Measurements from ENCODE around the gene RELCH. TPM values are rescaled to one million over a fixed set of nuclear protein-coding genes. Genes with fewer than 3 reads are reported as not detected.

The RELCH gene
- polyA plus RNA-seq, 2 of the 4 experiments (the other 2 are of a cell fraction): 13.5 to 17.5 TPM

- CTCF ChIA-PET: no interaction called here
- ATAC-seq (no peak), DNase-seq (ENCODE audit: low read depth in 1 of 2, low spot score in 1 of 2) (no peak), FAIRE-seq (no peak)
- 71% methylated on average over 4 of the region's 4 CpGs for WGBS (ENCODE audit: missing lambda C conversion rate)
- POLR2A ChIA-PET: no interaction called here
- Histone ChIP-seq H3K4me1 (no peaks in the 10 kb centered on the region), H3K27ac (no peak overlapping the region), H3K9me3 (no peaks in the 10 kb centered on the region), H3K4me3 (no peak overlapping the region), H3K4me2 (no peak overlapping the region)
- TF ChIP-seq RAD21 (conservative IDR thresholded peaks at IDR 0.05 in 1 of 2, IDR thresholded peaks at IDR 0.05 in 1 of 2) (no peak), MAFK (IDR thresholded peaks at IDR 0.05; ENCODE audit: partially characterized antibody) (peak; percentile 65)
Measured at GRCh38 chr18:62318228-62319180, 131.4 kb downstream of the RELCH start.

- ChIA-PET CTCF (no interaction called here), POLR2A (no interaction called here)
Measured at GRCh38 chr18:62321201-62321600, 134.1 kb downstream of the RELCH start.

DNA sequence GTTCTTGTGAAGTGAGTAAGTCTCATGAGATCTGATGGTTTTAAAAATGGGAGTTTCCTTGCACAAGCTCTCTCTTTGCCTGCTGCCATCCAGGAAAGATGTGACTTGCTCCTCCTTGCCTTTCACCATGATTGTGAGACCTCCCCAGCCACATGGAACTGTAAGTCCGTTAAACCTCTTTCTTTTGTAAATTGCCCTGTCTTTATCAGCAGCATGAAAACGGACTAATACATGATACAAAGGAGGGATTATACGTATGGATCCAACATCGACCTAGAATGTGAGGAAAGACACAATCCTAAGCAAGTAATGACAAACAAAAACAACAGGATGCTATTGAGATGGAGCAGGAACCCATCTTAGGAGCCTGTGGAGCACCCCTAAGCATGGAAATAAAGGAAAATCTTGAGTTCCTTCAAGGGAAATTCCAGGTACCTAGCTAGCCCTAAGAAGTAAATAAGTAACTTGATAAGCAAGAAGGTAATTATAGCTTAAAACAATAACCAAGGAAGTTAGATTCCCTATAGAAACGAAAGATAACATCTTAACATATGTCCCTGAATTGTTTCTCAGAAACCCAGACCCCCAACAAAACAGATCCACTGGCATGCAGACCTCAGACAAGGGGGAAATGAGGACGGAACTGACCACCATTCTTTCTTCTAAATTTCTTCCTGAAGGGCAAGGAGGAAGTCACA, 136.6 kb downstream of the RELCH start:
- no peak for ATAC-seq
- H3K4me1 ChIP-seq: peaks cover 4% of the 10 kb centered on the region; the same call in 1 of the 3 replicates
- H3K27ac ChIP-seq: no peak overlapping the region
- 54% methylated on average over 6 of the region's 6 CpGs for whole genome bisulfite sequencing (ENCODE audit: missing lambda C conversion rate)
- DNase-seq (ENCODE audit: low read depth in 1 of 2, low spot score in 1 of 2): no peak
- ChIA-PET POLR2A (no interaction called here), CTCF (interaction anchor here (0.7 to 3.0 kb wide), 3 partner anchors 74 to 102 kb away, joined by 3 to 14 read pairs (median 3); no protein-coding TSS in a partner anchor)
- H3K4me2 ChIP-seq: no peak overlapping the region
- no peak for FAIRE-seq
- H3K9me3 ChIP-seq: no peaks in the 10 kb centered on the region
- no peak overlapping the region for H3K4me3 ChIP-seq
- no peak for TF ChIP-seq KDM1A (IDR thresholded peaks at IDR 0.05; ENCODE audit: low read depth)
- no peak for TF ChIP-seq HOXB5 (CRISPR knock-in tag; IDR thresholded peaks at IDR 0.05)
- TF ChIP-seq HEYL (CRISPR knock-in tag; IDR thresholded peaks at IDR 0.05): no peak
- no peak for TF ChIP-seq ATOH8 (CRISPR knock-in tag; IDR thresholded peaks at IDR 0.05; ENCODE audit: low read depth)
- TF ChIP-seq, protein P1, sequence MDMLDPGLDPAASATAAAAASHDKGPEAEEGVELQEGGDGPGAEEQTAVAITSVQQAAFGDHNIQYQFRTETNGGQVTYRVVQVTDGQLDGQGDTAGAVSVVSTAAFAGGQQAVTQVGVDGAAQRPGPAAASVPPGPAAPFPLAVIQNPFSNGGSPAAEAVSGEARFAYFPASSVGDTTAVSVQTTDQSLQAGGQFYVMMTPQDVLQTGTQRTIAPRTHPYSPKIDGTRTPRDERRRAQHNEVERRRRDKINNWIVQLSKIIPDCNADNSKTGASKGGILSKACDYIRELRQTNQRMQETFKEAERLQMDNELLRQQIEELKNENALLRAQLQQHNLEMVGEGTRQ (IDR thresholded peaks at IDR 0.05): no peak
- TF ChIP-seq ZC3H11A (IDR thresholded peaks at IDR 0.05): no peak
- TF ChIP-seq SREBF2 (IDR thresholded peaks at IDR 0.05): no peak
- TF ChIP-seq ESRRA (IDR thresholded peaks at IDR 0.05; ENCODE audit: borderline replicate concordance, low read length): no peak
- TF ChIP-seq KDM5A (IDR thresholded peaks at IDR 0.05): no peak
- TF ChIP-seq, protein P2, sequence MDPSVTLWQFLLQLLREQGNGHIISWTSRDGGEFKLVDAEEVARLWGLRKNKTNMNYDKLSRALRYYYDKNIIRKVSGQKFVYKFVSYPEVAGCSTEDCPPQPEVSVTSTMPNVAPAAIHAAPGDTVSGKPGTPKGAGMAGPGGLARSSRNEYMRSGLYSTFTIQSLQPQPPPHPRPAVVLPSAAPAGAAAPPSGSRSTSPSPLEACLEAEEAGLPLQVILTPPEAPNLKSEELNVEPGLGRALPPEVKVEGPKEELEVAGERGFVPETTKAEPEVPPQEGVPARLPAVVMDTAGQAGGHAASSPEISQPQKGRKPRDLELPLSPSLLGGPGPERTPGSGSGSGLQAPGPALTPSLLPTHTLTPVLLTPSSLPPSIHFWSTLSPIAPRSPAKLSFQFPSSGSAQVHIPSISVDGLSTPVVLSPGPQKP (IDR thresholded peaks at IDR 0.05; ENCODE audit: low read depth, low read length): no peak
- no peak for TF ChIP-seq JUN (IDR thresholded peaks at IDR 0.05)
- no peak for TF ChIP-seq EHF (CRISPR knock-in tag; IDR thresholded peaks at IDR 0.05)
- TF ChIP-seq TP53 (CRISPR knock-in tag; IDR thresholded peaks at IDR 0.05): no peak

More at GRCh38 chr18:62321201-62321600, 134.1 kb downstream of the RELCH start:
- WGBS (ENCODE audit: missing lambda C conversion rate): 50% methylated on average over 3 of the region's 3 CpGs
- no peak for FAIRE-seq
- Histone ChIP-seq H3K4me1 (peaks cover under 1% of the 10 kb centered on the region; the same call in 1 of the 3 replicates), H3K4me3 (no peak overlapping the region), H3K4me2 (no peak overlapping the region), H3K9me3 (no peaks in the 10 kb centered on the region), H3K27ac (no peak overlapping the region)
- no peak for DNase-seq (ENCODE audit: low read depth in 1 of 2, low spot score in 1 of 2)
- no peak for ATAC-seq
- TF ChIP-seq MYC (IDR thresholded peaks at IDR 0.05; ENCODE audit: borderline replicate concordance, low read length) (no peak), CEBPB (IDR thresholded peaks at IDR 0.05) (no peak), MAFK (IDR thresholded peaks at IDR 0.05; ENCODE audit: partially characterized antibody) (no peak), HOXB13 (CRISPR knock-in tag; IDR thresholded peaks at IDR 0.05; ENCODE audit: low read depth) (no peak), E2F6 (IDR thresholded peaks at IDR 0.05; ENCODE audit: borderline replicate concordance, low read depth) (no peak), CHD2 (IDR thresholded peaks at IDR 0.05; ENCODE audit: low read length, partially characterized antibody) (no peak), BHLHE40 (IDR thresholded peaks at IDR 0.05; ENCODE audit: low read depth, low read length) (no peak), CHD4 (IDR thresholded peaks at IDR 0.05; ENCODE audit: borderline replicate concordance) (no peak), RAD21 (conservative IDR thresholded peaks at IDR 0.05 in 1 of 2, IDR thresholded peaks at IDR 0.05 in 1 of 2) (no peak), RNF2 (IDR thresholded peaks at IDR 0.05; ENCODE audit: borderline replicate concordance, low read depth) (no peak), ATOH8 (CRISPR knock-in tag; IDR thresholded peaks at IDR 0.05; ENCODE audit: low read depth) (no peak), CBX2 (IDR thresholded peaks at IDR 0.05; ENCODE audit: borderline replicate concordance, low read depth) (no peak), TFCP2L1 (CRISPR knock-in tag; IDR thresholded peaks at IDR 0.05) (no peak), ZSCAN20 (CRISPR knock-in tag; IDR thresholded peaks at IDR 0.05) (no peak), MAX (IDR thresholded peaks at IDR 0.05) (no peak), CBX8 (IDR thresholded peaks at IDR 0.05) (no peak), JUNB (IDR thresholded peaks at IDR 0.05) (no peak)
- TF ChIP-seq, protein P1 (IDR thresholded peaks at IDR 0.05): no peak

All from A549 (cell line).